Neuron (in vitro differentiated cells): Measurements from ENCODE around the gene GTF2H4.

Source experiments
- H2AFZ ChIP-seq: one replicate; pipeline ENCODE4 v1.6.1; 2013; ENCODE audit warnings: low read depth, mild to moderate bottlenecking, inconsistent platforms, low read length, moderate library complexity
- H3K27me3 ChIP-seq: one replicate; pipeline ENCODE4 v1.6.1; 2013; ENCODE audit warnings: low read length; ENCODE audit not compliant: insufficient read depth
- H3K36me3 ChIP-seq: one replicate; pipeline ENCODE4 v1.6.1; 2013; ENCODE audit warnings: low read length; ENCODE audit not compliant: insufficient read depth
- H3K4me1 ChIP-seq: one replicate; pipeline ENCODE4 v1.6.1; 2013; ENCODE audit warnings: low read length; ENCODE audit not compliant: insufficient read depth
- H3K4me3 ChIP-seq: 2 replicates; pipeline ENCODE4 v1.5.1; 2013; ENCODE audit warnings: mild to moderate bottlenecking, low read length, moderate library complexity
- H3K9me3 ChIP-seq: one replicate; pipeline ENCODE4 v1.6.1; 2013; ENCODE audit warnings: low read length

GTF2H4 gene

GRCh38 chr6:30947231-30947630 lies 39.2 kb downstream of the GTF2H4 start:
- H3K36me3 ChIP-seq = no peaks in the 10 kb centered on the region

GRCh38 chr6:30948811-30949210 lies 40.8 kb downstream of the GTF2H4 start:
- Histone ChIP-seq H3K4me1 (no peaks in the 10 kb centered on the region), H2AFZ (no peak overlapping the region), H3K4me3 (no peak overlapping the region), H3K27me3 (peaks cover 10% of the 10 kb centered on the region), H3K36me3 (no peaks in the 10 kb centered on the region), H3K9me3 (peaks cover 3% of the 10 kb centered on the region)

More at GRCh38 chr6:30947231-30947630, 39.2 kb downstream of the GTF2H4 start:
- Histone ChIP-seq H3K4me1 (peaks cover 6% of the 10 kb centered on the region), H3K27me3 (peaks cover 1% of the 10 kb centered on the region), H2AFZ (no peak overlapping the region), H3K4me3 (no peak overlapping the region), H3K9me3 (peaks cover 3% of the 10 kb centered on the region)

- Histone ChIP-seq H3K4me3 (no peak overlapping the region), H3K9me3 (peaks cover 3% of the 10 kb centered on the region), H3K4me1 (peaks cover 4% of the 10 kb centered on the region), H3K27me3 (peaks cover 36% of the 10 kb centered on the region), H2AFZ (no peak overlapping the region), H3K36me3 (no peaks in the 10 kb centered on the region)
Measured at GRCh38 chr6:30951907-30952469, 44.0 kb downstream of the GTF2H4 start.

GRCh38 chr6:30954631-30955366 lies 46.8 kb downstream of the GTF2H4 start:
- H3K27me3 ChIP-seq = peaks cover 51% of the 10 kb centered on the region
- H3K4me3 ChIP-seq = no peak overlapping the region
- H3K4me1 ChIP-seq = peaks cover 4% of the 10 kb centered on the region
- no peaks in the 10 kb centered on the region for H3K36me3 ChIP-seq
- H3K9me3 ChIP-seq = no peaks in the 10 kb centered on the region
- H2AFZ ChIP-seq = no peak overlapping the region

GRCh38 chr6:30955367-30956042 lies 47.5 kb downstream of the GTF2H4 start:
- Histone ChIP-seq H3K9me3 (no peaks in the 10 kb centered on the region), H2AFZ (no peak overlapping the region), H3K27me3 (peaks cover 51% of the 10 kb centered on the region), H3K4me3 (no peak overlapping the region), H3K36me3 (no peaks in the 10 kb centered on the region), H3K4me1 (peaks cover 4% of the 10 kb centered on the region)

- Histone ChIP-seq H3K9me3 (no peaks in the 10 kb centered on the region), H3K4me3 (no peak overlapping the region), H2AFZ (no peak overlapping the region), H3K36me3 (no peaks in the 10 kb centered on the region), H3K27me3 (peaks cover 46% of the 10 kb centered on the region), H3K4me1 (peaks cover 4% of the 10 kb centered on the region)
Measured at GRCh38 chr6:30957716-30958115, 49.7 kb downstream of the GTF2H4 start.

GRCh38 chr6:30960907-30961673 lies 53.1 kb downstream of the GTF2H4 start:
- peaks cover 23% of the 10 kb centered on the region for H3K27me3 ChIP-seq
- no peak overlapping the region for H3K4me3 ChIP-seq
- H3K36me3 ChIP-seq = no peaks in the 10 kb centered on the region
- H3K9me3 ChIP-seq = no peaks in the 10 kb centered on the region
- no peak overlapping the region for H2AFZ ChIP-seq
- no peaks in the 10 kb centered on the region for H3K4me1 ChIP-seq

DNA sequence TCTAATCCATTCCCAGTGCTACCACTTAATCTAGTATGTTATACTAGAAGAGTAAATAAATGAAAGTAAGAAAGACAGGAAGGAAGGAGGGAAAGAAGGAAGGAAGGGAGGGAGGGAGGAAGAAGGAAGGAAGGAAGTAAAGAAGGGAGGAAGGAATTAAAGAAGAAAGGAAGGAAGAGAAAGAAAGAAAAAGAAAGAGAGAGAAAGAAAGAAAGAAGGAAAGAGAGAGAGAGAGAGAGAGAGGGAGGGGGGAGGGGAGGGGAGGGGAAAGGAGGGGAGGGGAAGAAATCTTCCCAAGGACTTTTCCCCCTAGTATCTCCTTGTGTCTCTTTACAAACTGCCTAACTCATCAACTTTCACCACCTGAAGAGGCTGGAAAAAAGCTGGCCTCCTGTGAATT lies 54.7 kb downstream of the GTF2H4 start:
- H3K27me3 ChIP-seq = peaks cover 7% of the 10 kb centered on the region
- no peaks in the 10 kb centered on the region for H3K9me3 ChIP-seq
- no peak overlapping the region for H3K4me3 ChIP-seq
- no peaks in the 10 kb centered on the region for H3K4me1 ChIP-seq
- no peak overlapping the region for H2AFZ ChIP-seq
- no peaks in the 10 kb centered on the region for H3K36me3 ChIP-seq

DNA sequence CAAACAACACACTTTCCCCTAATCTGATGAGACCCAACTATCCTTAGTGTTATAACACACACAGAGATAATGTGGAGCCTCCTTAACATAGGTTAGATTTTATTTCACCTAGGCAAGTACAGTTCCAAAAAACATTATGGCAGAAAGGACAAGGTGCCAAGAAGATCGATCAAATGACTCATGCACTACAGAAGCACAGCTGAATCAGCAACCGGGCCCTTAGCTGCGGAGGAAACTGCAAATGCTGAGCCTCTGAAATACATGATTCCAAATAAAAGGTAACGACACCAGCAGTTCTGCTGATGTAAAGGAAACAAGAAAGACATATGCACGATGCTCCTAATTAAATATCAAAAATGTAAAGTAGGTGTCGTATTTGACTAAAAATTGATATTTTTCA lies 55.6 kb downstream of the GTF2H4 start:
- H3K4me1 ChIP-seq = no peaks in the 10 kb centered on the region
- H3K27me3 ChIP-seq = no peaks in the 10 kb centered on the region
- H3K36me3 ChIP-seq = no peaks in the 10 kb centered on the region
- no peak overlapping the region for H2AFZ ChIP-seq
- no peak overlapping the region for H3K4me3 ChIP-seq
- H3K9me3 ChIP-seq = no peaks in the 10 kb centered on the region
